Measurements from ENCODE around the gene ANKDD1A.

GRCh38 chr15:64951777-64952418 lies 40.2 kb downstream of the ANKDD1A start:
- TF ChIP-seq CTCF (IDR thresholded peaks at IDR 0.05; ENCODE audit: poor library complexity, severe bottlenecking) (no peak), POLR2AphosphoS5 (IDR thresholded peaks at IDR 0.05) (no peak), REST (IDR thresholded peaks at IDR 0.05; ENCODE audit: borderline replicate concordance) (no peak), EP300 (conservative IDR thresholded peaks at IDR 0.05; ENCODE audit: poor library complexity, severe bottlenecking) (no peak), MXI1 (conservative IDR thresholded peaks at IDR 0.05; ENCODE audit: poor library complexity, severe bottlenecking) (no peak)

Measured in neural cell (in vitro differentiated cells).